ENCODE results near the gene SLC25A43.

DNA sequence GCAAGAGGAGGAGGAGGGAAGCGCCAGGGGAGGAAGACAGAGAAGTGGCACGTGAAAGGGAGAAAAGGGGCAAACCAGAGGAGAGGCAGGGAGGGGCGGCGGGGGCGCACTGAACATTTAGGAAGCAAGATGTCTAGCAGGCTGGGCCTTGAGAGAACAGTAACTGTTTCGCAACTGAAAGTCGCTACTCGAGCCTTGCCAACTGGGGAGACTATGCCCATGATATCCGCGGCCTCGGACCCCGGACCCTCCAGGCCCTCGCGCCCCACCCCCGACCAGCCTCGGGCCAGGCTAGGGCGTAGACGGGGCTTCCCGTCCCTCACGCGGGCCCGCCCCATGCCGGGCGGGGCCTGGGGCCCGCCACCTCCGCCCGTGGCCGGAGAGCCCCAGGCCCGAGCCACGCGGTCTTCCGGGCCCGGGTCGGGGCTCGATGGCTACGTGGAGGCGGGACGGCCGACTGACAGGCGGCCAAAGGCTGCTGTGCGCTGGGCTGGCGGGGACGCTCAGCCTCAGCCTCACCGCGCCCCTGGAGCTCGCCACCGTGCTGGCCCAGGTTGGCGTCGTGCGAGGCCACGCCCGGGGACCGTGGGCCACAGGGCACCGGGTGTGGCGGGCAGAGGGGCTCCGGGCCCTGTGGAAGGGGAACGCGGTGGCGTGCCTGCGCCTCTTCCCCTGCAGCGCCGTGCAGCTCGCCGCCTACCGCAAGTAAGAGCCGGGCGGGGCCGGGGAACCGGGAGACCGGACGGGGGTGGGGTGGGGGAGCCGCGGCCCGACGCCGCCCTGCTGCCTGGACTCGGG lies at the start of gene SLC25A43:
- TF ChIP-seq, protein P1, sequence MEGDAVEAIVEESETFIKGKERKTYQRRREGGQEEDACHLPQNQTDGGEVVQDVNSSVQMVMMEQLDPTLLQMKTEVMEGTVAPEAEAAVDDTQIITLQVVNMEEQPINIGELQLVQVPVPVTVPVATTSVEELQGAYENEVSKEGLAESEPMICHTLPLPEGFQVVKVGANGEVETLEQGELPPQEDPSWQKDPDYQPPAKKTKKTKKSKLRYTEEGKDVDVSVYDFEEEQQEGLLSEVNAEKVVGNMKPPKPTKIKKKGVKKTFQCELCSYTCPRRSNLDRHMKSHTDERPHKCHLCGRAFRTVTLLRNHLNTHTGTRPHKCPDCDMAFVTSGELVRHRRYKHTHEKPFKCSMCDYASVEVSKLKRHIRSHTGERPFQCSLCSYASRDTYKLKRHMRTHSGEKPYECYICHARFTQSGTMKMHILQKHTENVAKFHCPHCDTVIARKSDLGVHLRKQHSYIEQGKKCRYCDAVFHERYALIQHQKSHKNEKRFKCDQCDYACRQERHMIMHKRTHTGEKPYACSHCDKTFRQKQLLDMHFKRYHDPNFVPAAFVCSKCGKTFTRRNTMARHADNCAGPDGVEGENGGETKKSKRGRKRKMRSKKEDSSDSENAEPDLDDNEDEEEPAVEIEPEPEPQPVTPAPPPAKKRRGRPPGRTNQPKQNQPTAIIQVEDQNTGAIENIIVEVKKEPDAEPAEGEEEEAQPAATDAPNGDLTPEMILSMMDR (IDR thresholded peaks at IDR 0.05; ENCODE audit: low read length): no peak
- TF ChIP-seq EZH2 (optimal IDR thresholded peaks at IDR 0.05; ENCODE audit: low read depth, low read length): no peak
- TF ChIP-seq EZH2phosphoT487 (IDR thresholded peaks at IDR 0.05; ENCODE audit: low read length): no peak

Measured in MM.1S (cell line).